ENCODE data around the gene FBXL7. TPM values are rescaled to one million over a fixed set of nuclear protein-coding genes. Genes with fewer than 3 reads are reported as not detected.

Gene FBXL7
- total RNA-seq, 2 experiments from 2014 or later: not detected

DNA sequence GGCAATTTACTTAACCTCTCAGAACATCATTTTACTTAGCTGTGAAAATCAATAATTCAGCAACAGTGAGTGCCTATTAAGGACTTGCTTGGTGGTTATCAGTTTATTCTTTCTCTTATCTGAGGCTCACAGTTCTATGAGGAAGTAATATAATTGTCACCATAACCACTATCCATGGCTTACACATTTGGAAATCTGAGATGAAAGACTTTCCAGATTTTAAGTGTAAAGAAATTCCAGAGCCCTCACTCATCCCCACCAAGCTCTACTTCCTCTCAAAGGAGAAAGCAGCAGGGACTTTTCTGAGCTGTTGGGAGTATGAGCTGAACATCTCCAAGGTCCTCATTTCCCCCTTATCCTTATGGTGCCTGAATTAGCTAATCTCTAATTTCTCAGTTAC lies 321.5 kb downstream of the FBXL7 start:
- Mint-ChIP-seq H3K4me1 (ENCODE audit: low read depth) (no peaks in the 10 kb centered on the region), H3K4me3 (no peak overlapping the region), H3K36me3 (ENCODE audit: low read depth) (no peaks in the 10 kb centered on the region), H3K27me3 (no peaks in the 10 kb centered on the region), H3K9me3 (peaks cover 4% of the 10 kb centered on the region), H3K27ac (no peak overlapping the region)
- no peak for DNase-seq
- CTCF ChIA-PET: interaction anchor here (0.8 kb wide), 1 partner anchor 715 kb away, joined by 3 read pairs; no protein-coding TSS in a partner anchor
- TF ChIP-seq CTCF (IDR thresholded peaks at IDR 0.05): no peak
- intact Hi-C loops (cut with micrococcal nuclease): no loop called here
- POLR2A ChIA-PET: no interaction called here
- no peak for ATAC-seq

DNA sequence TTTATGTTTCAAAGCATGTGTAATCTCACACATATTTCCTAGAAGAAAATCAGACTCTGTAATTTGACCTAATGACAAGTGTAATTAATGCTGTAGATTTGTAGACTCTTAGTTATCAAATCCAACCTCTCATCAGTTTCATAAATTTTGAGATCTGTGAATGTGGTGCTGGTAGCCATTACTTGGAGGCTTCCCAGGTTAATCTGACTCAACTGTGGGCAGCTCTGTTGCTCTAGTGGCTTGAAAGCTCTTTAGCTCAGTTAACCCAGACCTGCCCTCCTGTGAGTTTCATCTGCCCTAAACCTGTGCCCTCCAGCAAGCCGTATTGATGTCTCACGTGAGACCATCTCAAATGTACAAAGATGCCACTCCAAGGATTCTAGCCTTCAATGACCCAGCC lies 323.4 kb downstream of the FBXL7 start:
- no peak for TF ChIP-seq CTCF (IDR thresholded peaks at IDR 0.05)
- no peak overlapping the region for H3K27ac Mint-ChIP-seq
- ChIA-PET CTCF (no interaction called here), POLR2A (no interaction called here)
- H3K4me3 Mint-ChIP-seq: no peak overlapping the region
- H3K36me3 Mint-ChIP-seq (ENCODE audit: low read depth): no peaks in the 10 kb centered on the region
- intact Hi-C loops (cut with micrococcal nuclease): no loop called here
- H3K9me3 Mint-ChIP-seq: no peaks in the 10 kb centered on the region
- no peak for ATAC-seq
- no peaks in the 10 kb centered on the region for H3K27me3 Mint-ChIP-seq
- no peak for DNase-seq
- no peaks in the 10 kb centered on the region for H3K4me1 Mint-ChIP-seq (ENCODE audit: low read depth)

DNA sequence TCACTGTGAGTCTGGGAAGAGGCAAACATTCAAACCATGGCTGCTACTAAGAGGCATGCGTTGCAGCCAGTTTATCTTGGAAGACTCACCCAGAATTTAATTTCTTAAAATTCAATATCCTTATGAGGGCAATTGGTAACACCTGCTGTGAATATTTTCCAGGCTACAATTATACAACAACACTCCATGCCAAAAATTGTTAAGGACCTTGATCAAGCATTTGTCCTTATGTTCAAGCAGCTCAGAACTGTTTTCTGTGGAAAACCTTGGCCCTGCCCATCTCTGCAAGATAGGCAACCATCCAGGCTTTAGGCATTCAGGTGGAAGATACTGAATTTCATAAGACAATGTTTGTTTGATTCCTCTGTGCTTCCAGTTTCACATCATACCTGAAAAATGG lies 327.8 kb downstream of the FBXL7 start:
- DNase-seq: no peak
- no peak for TF ChIP-seq CTCF (IDR thresholded peaks at IDR 0.05)
- Mint-ChIP-seq H3K27me3 (no peaks in the 10 kb centered on the region), H3K9me3 (no peaks in the 10 kb centered on the region), H3K27ac (no peak overlapping the region), H3K4me3 (no peak overlapping the region), H3K4me1 (ENCODE audit: low read depth) (no peaks in the 10 kb centered on the region), H3K36me3 (ENCODE audit: low read depth) (no peaks in the 10 kb centered on the region)
- intact Hi-C loops (cut with micrococcal nuclease): no loop called here
- POLR2A ChIA-PET: no interaction called here
- no peak for ATAC-seq
- CTCF ChIA-PET: no interaction called here

- Mint-ChIP-seq H3K9me3 (no peaks in the 10 kb centered on the region), H3K4me1 (ENCODE audit: low read depth) (no peaks in the 10 kb centered on the region), H3K27ac (no peak overlapping the region), H3K36me3 (ENCODE audit: low read depth) (no peaks in the 10 kb centered on the region), H3K4me3 (no peak overlapping the region), H3K27me3 (no peaks in the 10 kb centered on the region)
- ChIA-PET POLR2A (no interaction called here), CTCF (no interaction called here)
- no peak for DNase-seq
- intact Hi-C loops (cut with micrococcal nuclease): no loop called here
- TF ChIP-seq CTCF (IDR thresholded peaks at IDR 0.05): no peak
- no peak for ATAC-seq
Measured at GRCh38 chr5:15831408-15831807, 331.4 kb downstream of the FBXL7 start.

DNA sequence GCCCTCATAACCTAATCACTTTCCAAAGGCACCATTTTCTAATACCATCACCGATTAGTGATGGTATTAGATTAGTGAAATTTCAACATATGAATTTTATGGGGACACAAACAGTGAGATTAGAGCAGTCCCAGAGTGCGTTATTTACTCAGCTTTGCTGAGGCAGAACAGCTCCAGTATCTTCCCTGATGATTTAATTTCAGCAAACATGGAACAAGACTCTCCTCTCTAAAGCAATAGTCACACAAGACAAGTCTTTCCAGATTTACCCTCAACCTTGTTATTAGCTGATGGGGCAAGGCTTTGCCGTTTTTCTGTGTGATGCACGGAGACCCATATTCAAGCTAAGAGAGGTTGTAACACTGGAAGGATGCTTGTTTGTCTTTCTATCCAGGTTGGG lies 333.4 kb downstream of the FBXL7 start:
- POLR2A ChIA-PET: no interaction called here
- Mint-ChIP-seq H3K36me3 (ENCODE audit: low read depth) (no peaks in the 10 kb centered on the region), H3K4me3 (no peak overlapping the region), H3K27me3 (no peaks in the 10 kb centered on the region), H3K4me1 (ENCODE audit: low read depth) (no peaks in the 10 kb centered on the region), H3K27ac (no peak overlapping the region), H3K9me3 (no peaks in the 10 kb centered on the region)
- CTCF ChIA-PET: no interaction called here
- no peak for TF ChIP-seq CTCF (IDR thresholded peaks at IDR 0.05)
- intact Hi-C loops (cut with micrococcal nuclease): no loop called here
- ATAC-seq: no peak
- no peak for DNase-seq
